ENCODE data around the gene SLCO2B1. TPM values are rescaled to one million over a fixed set of nuclear protein-coding genes. Genes with fewer than 3 reads are reported as not detected.

SLCO2B1 gene
- total and polyA plus RNA-seq, 2 experiments from 2014 or later, result not detected

DNA sequence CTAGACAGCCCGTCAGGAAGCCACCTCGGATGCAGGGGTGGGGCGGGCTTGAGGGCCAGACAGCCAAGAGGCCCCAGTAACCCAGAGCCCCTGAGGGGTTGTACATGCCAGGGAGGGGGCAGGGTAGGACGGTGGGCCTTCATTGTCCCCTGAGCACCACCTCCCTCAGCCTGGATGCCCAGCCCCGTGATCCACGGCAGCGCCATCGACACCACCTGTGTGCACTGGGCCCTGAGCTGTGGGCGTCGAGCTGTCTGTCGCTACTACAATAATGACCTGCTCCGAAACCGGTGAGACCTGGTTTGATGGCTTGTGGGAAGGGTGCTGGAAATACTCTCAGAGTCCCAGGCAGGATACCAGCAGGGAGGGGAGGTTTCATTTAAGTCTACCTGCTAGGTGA lies 52.2 kb downstream of the SLCO2B1 start:
- H3K9me3 Mint-ChIP-seq, result no peaks in the 10 kb centered on the region
- H3F3A ChIP-seq (replicated peaks; ENCODE audit: low read depth), result no peaks in the 10 kb centered on the region
- H3K27ac Mint-ChIP-seq, result no peak overlapping the region
- H3K27me3 Mint-ChIP-seq (ENCODE audit: insufficient read depth, low read depth, poor library complexity), result peaks cover 15% of the 10 kb centered on the region
- no peak for ATAC-seq
- H3K36me3 ChIP-seq (ENCODE audit: insufficient read depth), result no peaks in the 10 kb centered on the region
- H3K36me3 Mint-ChIP-seq (ENCODE audit: low read depth), result no peaks in the 10 kb centered on the region
- H3K4me1 Mint-ChIP-seq, result peaks cover 12% of the 10 kb centered on the region
- no peak for DNase-seq (ENCODE audit: low spot score)
- H3K27ac ChIP-seq (ENCODE audit: low read depth), result no peak overlapping the region
- H2AFZ ChIP-seq, result no peak overlapping the region
- peaks cover 7% of the 10 kb centered on the region for H3K4me1 ChIP-seq (ENCODE audit: insufficient read depth)
- TF ChIP-seq, protein P1, sequence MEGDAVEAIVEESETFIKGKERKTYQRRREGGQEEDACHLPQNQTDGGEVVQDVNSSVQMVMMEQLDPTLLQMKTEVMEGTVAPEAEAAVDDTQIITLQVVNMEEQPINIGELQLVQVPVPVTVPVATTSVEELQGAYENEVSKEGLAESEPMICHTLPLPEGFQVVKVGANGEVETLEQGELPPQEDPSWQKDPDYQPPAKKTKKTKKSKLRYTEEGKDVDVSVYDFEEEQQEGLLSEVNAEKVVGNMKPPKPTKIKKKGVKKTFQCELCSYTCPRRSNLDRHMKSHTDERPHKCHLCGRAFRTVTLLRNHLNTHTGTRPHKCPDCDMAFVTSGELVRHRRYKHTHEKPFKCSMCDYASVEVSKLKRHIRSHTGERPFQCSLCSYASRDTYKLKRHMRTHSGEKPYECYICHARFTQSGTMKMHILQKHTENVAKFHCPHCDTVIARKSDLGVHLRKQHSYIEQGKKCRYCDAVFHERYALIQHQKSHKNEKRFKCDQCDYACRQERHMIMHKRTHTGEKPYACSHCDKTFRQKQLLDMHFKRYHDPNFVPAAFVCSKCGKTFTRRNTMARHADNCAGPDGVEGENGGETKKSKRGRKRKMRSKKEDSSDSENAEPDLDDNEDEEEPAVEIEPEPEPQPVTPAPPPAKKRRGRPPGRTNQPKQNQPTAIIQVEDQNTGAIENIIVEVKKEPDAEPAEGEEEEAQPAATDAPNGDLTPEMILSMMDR (conservative IDR thresholded peaks at IDR 0.05; ENCODE audit: low read depth in 2 of 2), result no peak
- no peak overlapping the region for H3K4me2 ChIP-seq
- no peak overlapping the region for H3K4me3 ChIP-seq
- no peaks in the 10 kb centered on the region for H4K20me1 ChIP-seq (replicated peaks; ENCODE audit: insufficient read depth)
- H3K27me3 ChIP-seq (ENCODE audit: insufficient read depth), result no peaks in the 10 kb centered on the region
- H3K79me2 ChIP-seq (replicated peaks; ENCODE audit: insufficient read depth), result no peaks in the 10 kb centered on the region
- H3K9me2 ChIP-seq (ENCODE audit: insufficient read depth), result no peaks in the 10 kb centered on the region
- no peak overlapping the region for H3K4me3 Mint-ChIP-seq

DNA sequence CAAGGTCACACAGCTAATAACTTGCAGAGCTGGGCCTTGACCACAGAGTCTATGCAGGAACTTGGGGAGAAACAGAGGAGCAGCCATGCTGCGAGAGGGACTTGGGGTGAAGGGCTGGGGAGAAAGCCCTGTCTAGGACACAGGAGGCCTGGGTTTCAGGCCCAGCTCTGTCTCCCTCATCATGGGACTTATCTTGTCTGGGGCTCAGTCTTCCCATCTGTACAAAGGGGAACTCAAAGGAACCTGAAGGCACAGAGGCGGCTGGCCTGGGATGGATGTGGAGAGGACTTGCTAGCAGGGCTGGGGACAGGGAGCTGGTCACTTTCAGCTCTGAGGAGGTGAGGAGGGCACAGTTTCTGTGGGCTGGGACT lies 52.7 kb downstream of the SLCO2B1 start:
- H3K27ac ChIP-seq (ENCODE audit: low read depth), result no peak overlapping the region
- DNase-seq (ENCODE audit: low spot score) (no peak), ATAC-seq (no peak)
- no peaks in the 10 kb centered on the region for H3K27me3 ChIP-seq (ENCODE audit: insufficient read depth)
- no peaks in the 10 kb centered on the region for H3K9me2 ChIP-seq (ENCODE audit: insufficient read depth)
- no peaks in the 10 kb centered on the region for H4K20me1 ChIP-seq (replicated peaks; ENCODE audit: insufficient read depth)
- no peak overlapping the region for H3K4me3 ChIP-seq
- no peak overlapping the region for H3K27ac Mint-ChIP-seq
- H3K36me3 ChIP-seq (ENCODE audit: insufficient read depth), result no peaks in the 10 kb centered on the region
- peaks cover 15% of the 10 kb centered on the region for H3K27me3 Mint-ChIP-seq (ENCODE audit: insufficient read depth, low read depth, poor library complexity)
- no peaks in the 10 kb centered on the region for H3F3A ChIP-seq (replicated peaks; ENCODE audit: low read depth)
- no peaks in the 10 kb centered on the region for H3K79me2 ChIP-seq (replicated peaks; ENCODE audit: insufficient read depth)
- H2AFZ ChIP-seq, result no peak overlapping the region
- peaks cover 12% of the 10 kb centered on the region for H3K4me1 Mint-ChIP-seq
- no peak overlapping the region for H3K4me2 ChIP-seq
- no peaks in the 10 kb centered on the region for H3K36me3 Mint-ChIP-seq (ENCODE audit: low read depth)
- no peak overlapping the region for H3K4me3 Mint-ChIP-seq
- no peaks in the 10 kb centered on the region for H3K9me3 Mint-ChIP-seq
- peaks cover 7% of the 10 kb centered on the region for H3K4me1 ChIP-seq (ENCODE audit: insufficient read depth)
- TF ChIP-seq, protein P2, sequence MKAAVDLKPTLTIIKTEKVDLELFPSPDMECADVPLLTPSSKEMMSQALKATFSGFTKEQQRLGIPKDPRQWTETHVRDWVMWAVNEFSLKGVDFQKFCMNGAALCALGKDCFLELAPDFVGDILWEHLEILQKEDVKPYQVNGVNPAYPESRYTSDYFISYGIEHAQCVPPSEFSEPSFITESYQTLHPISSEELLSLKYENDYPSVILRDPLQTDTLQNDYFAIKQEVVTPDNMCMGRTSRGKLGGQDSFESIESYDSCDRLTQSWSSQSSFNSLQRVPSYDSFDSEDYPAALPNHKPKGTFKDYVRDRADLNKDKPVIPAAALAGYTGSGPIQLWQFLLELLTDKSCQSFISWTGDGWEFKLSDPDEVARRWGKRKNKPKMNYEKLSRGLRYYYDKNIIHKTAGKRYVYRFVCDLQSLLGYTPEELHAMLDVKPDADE (IDR thresholded peaks at IDR 0.05), result no peak
- no peak for TF ChIP-seq CREB1 (CRISPR knock-in tag; IDR thresholded peaks at IDR 0.05; ENCODE audit: low read depth)
- TF ChIP-seq POLR2AphosphoS5 (IDR thresholded peaks at IDR 0.05; ENCODE audit: low read depth), result no peak
- no peak for TF ChIP-seq EZH2phosphoT487 (IDR thresholded peaks at IDR 0.05; ENCODE audit: unreplicated experiment)
- TF ChIP-seq NANOG (IDR thresholded peaks at IDR 0.05; ENCODE audit: borderline replicate concordance), result no peak
- TF ChIP-seq, protein P3, sequence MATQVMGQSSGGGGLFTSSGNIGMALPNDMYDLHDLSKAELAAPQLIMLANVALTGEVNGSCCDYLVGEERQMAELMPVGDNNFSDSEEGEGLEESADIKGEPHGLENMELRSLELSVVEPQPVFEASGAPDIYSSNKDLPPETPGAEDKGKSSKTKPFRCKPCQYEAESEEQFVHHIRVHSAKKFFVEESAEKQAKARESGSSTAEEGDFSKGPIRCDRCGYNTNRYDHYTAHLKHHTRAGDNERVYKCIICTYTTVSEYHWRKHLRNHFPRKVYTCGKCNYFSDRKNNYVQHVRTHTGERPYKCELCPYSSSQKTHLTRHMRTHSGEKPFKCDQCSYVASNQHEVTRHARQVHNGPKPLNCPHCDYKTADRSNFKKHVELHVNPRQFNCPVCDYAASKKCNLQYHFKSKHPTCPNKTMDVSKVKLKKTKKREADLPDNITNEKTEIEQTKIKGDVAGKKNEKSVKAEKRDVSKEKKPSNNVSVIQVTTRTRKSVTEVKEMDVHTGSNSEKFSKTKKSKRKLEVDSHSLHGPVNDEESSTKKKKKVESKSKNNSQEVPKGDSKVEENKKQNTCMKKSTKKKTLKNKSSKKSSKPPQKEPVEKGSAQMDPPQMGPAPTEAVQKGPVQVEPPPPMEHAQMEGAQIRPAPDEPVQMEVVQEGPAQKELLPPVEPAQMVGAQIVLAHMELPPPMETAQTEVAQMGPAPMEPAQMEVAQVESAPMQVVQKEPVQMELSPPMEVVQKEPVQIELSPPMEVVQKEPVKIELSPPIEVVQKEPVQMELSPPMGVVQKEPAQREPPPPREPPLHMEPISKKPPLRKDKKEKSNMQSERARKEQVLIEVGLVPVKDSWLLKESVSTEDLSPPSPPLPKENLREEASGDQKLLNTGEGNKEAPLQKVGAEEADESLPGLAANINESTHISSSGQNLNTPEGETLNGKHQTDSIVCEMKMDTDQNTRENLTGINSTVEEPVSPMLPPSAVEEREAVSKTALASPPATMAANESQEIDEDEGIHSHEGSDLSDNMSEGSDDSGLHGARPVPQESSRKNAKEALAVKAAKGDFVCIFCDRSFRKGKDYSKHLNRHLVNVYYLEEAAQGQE (IDR thresholded peaks at IDR 0.05; ENCODE audit: unreplicated experiment), result no peak
- no peak for TF ChIP-seq STAT1 (IDR thresholded peaks at IDR 0.05; ENCODE audit: unreplicated experiment)
- TF ChIP-seq, protein P4, sequence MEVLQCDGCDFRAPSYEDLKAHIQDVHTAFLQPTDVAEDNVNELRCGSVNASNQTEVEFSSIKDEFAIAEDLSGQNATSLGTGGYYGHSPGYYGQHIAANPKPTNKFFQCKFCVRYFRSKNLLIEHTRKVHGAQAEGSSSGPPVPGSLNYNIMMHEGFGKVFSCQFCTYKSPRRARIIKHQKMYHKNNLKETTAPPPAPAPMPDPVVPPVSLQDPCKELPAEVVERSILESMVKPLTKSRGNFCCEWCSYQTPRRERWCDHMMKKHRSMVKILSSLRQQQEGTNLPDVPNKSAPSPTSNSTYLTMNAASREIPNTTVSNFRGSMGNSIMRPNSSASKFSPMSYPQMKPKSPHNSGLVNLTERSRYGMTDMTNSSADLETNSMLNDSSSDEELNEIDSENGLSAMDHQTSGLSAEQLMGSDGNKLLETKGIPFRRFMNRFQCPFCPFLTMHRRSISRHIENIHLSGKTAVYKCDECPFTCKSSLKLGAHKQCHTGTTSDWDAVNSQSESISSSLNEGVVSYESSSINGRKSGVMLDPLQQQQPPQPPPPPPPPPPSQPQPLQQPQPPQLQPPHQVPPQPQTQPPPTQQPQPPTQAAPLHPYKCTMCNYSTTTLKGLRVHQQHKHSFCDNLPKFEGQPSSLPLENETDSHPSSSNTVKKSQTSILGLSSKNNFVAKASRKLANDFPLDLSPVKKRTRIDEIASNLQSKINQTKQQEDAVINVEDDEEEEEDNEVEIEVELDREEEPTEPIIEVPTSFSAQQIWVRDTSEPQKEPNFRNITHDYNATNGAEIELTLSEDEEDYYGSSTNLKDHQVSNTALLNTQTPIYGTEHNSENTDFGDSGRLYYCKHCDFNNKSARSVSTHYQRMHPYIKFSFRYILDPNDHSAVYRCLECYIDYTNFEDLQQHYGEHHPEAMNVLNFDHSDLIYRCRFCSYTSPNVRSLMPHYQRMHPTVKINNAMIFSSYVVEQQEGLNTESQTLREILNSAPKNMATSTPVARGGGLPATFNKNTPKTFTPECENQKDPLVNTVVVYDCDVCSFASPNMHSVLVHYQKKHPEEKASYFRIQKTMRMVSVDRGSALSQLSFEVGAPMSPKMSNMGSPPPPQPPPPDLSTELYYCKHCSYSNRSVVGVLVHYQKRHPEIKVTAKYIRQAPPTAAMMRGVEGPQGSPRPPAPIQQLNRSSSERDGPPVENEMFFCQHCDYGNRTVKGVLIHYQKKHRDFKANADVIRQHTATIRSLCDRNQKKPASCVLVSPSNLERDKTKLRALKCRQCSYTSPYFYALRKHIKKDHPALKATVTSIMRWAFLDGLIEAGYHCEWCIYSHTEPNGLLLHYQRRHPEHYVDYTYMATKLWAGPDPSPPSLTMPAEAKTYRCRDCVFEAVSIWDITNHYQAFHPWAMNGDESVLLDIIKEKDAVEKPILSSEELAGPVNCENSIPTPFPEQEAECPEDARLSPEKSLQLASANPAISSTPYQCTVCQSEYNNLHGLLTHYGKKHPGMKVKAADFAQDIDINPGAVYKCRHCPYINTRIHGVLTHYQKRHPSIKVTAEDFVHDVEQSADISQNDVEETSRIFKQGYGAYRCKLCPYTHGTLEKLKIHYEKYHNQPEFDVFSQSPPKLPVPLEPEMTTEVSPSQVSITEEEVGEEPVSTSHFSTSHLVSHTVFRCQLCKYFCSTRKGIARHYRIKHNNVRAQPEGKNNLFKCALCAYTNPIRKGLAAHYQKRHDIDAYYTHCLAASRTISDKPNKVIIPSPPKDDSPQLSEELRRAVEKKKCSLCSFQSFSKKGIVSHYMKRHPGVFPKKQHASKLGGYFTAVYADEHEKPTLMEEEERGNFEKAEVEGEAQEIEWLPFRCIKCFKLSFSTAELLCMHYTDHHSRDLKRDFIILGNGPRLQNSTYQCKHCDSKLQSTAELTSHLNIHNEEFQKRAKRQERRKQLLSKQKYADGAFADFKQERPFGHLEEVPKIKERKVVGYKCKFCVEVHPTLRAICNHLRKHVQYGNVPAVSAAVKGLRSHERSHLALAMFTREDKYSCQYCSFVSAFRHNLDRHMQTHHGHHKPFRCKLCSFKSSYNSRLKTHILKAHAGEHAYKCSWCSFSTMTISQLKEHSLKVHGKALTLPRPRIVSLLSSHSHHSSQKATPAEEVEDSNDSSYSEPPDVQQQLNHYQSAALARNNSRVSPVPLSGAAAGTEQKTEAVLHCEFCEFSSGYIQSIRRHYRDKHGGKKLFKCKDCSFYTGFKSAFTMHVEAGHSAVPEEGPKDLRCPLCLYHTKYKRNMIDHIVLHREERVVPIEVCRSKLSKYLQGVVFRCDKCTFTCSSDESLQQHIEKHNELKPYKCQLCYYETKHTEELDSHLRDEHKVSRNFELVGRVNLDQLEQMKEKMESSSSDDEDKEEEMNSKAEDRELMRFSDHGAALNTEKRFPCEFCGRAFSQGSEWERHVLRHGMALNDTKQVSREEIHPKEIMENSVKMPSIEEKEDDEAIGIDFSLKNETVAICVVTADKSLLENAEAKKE (CRISPR knock-in tag; IDR thresholded peaks at IDR 0.05), result no peak
- no peak for TF ChIP-seq ZNF114 (CRISPR knock-in tag; IDR thresholded peaks at IDR 0.05)
- no peak for TF ChIP-seq ZNF331 (CRISPR knock-in tag; IDR thresholded peaks at IDR 0.05; ENCODE audit: low read depth)
